Measurements from ENCODE around the gene ARHGAP26. TPM values are rescaled to one million over a fixed set of nuclear protein-coding genes. Genes with fewer than 3 reads are reported as not detected.
"Not testable (repeated sequence)": the region's sequence is repeated elsewhere in the genome, so short reads cannot be mapped to it uniquely, and the experiment has no call there.

The ARHGAP26 gene
- polyA plus RNA-seq, 6 donors from 2014 or later, result 2.4 to 8.7 (median 4.1) TPM

GRCh38 chr5:143093452-143094086 is 323.4 kb downstream of the ARHGAP26 start:
- peaks cover 0 to 10% (median 6%) of the 10 kb centered on the region in 3 donors for H3K4me1 Mint-ChIP-seq
- DNase-seq (no peak), ATAC-seq (ENCODE audit: low read depth in 2 of 2) (no peak)
- no peaks in the 10 kb centered on the region for H3K27me3 Mint-ChIP-seq
- H3K4me3 Mint-ChIP-seq, result peak overlapping the region in 7 of 8 donors; percentile 21 to 84 (median 59)
- H3K9me3 Mint-ChIP-seq, result no peaks in the 10 kb centered on the region
- peak overlapping the region in 1 of 6 donors; percentile 74 for H3K27ac Mint-ChIP-seq
- H3K36me3 Mint-ChIP-seq, result peaks cover 0 to 4% of the 10 kb centered on the region in 2 donors

DNA sequence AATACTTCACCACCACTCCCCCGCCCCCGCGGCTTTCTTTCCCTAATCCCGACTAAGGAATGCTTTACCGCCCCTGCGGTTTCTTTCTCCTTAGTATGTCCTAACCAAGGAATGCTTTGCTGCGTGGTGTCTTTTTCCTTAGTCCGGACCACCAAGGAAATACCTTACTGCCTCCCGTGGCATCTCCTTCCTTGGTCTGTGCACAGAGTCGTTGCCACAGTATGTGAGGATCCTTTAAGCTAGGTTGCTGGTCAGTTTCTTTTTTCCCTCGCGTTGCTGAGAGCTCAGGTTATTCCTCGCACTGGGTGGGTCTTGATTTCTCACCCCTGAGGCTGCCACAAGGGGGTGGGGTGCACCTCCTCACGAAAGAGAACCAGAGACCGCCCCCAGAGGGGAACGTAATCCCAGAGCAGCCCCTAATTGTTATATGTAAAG is 323.9 kb downstream of the ARHGAP26 start:
- Mint-ChIP-seq H3K4me3 (peak overlapping the region in 7 of 8 donors; percentile 54 to 84 (median 63)), H3K4me1 (peaks cover 0 to 10% (median 6%) of the 10 kb centered on the region in 3 donors), H3K9me3 (no peaks in the 10 kb centered on the region), H3K27ac (peak overlapping the region in 3 of 6 donors; percentile 35 to 57 (median 56)), H3K36me3 (peaks cover 0 to 4% of the 10 kb centered on the region in 2 donors), H3K27me3 (no peaks in the 10 kb centered on the region)
- peak; percentile 41 to 47 for ATAC-seq (ENCODE audit: low read depth in 2 of 2)
- peak; percentile 20 for DNase-seq

- H3K27me3 Mint-ChIP-seq, H3K36me3 Mint-ChIP-seq, H3K9me3 Mint-ChIP-seq, H3K27ac Mint-ChIP-seq, H3K4me1 Mint-ChIP-seq, DNase-seq: not testable (repeated sequence)
- H3K4me3 Mint-ChIP-seq, result peak overlapping the region in 5 of 8 donors; percentile 54 to 84 (median 63)
- ATAC-seq (ENCODE audit: low read depth in 2 of 2), result peak in 1 of 2 donors; percentile 13
Observed at GRCh38 chr5:143094608-143095007, 324.4 kb downstream of the ARHGAP26 start.

DNA sequence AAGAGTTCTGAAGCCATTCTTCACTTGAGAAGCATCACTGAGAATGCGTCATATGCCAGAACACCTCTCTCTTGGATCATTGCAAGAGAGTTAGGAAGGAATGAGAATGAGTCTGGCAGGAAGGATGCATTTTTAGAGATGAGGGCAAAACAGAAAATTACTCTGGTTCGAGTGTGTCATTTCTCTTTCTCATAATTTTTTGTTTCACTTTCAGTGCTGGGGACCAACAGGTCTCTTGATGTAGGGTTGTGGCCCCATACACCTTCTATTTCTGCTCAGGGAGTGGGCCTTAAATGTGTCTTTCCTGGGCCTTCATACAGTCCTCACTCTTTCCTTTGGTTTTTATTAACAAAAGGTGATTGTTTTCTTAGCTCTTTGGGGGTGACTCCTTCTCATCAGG is 330.9 kb downstream of the ARHGAP26 start:
- no peaks in the 10 kb centered on the region for H3K27me3 Mint-ChIP-seq
- DNase-seq (no peak), ATAC-seq (ENCODE audit: low read depth in 2 of 2) (no peak)

DNA sequence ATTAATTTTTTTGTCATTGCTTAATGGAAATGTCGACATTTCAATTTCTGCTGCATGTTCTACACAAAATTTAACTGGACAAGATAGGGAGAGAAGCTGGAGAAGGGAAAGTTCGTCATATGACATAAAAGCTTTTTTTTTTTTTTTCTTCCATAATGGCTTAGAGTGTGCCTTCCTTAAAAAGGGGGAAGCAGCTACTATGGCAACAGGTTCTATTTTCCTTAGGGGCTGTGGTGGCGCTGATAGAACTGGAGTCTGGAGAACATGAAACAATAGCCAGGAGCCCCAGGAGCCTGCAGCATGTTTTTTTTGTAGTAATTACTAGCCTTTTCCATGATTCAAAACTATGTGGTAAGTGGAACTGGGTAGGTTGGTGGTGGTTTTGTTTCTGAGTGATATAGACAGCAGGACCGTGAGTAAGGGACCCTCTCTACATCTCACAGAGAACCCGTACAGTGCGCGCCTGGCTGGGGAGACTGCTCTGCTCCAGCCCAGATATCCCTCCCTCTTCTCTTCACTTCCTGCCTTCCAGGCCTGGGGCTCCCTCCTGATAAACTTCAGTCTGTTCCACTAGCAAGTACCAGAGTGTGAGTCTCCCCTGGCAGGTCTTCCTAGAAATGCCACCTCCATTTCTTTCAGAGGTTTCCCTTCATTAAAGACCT is 331.7 kb downstream of the ARHGAP26 start:
- Mint-ChIP-seq H3K27ac (peak overlapping the region in 1 of 6 donors; percentile 56), H3K27me3 (no peaks in the 10 kb centered on the region), H3K4me1 (peaks cover 11 to 16% (median 12%) of the 10 kb centered on the region in 3 donors), H3K4me3 (no peak overlapping the region), H3K9me3 (no peaks in the 10 kb centered on the region), H3K36me3 (no peaks in the 10 kb centered on the region)
- no peak for ATAC-seq (ENCODE audit: low read depth in 2 of 2)
- no peak for DNase-seq

More for the DNA sequence above, 330.9 kb downstream of the ARHGAP26 start:
- Mint-ChIP-seq H3K4me3 (peak overlapping the region in 2 of 8 donors; percentile 35 to 43), H3K4me1 (peaks cover 11 to 16% (median 12%) of the 10 kb centered on the region in 3 donors), H3K27ac (no peak overlapping the region), H3K36me3 (no peaks in the 10 kb centered on the region), H3K9me3 (no peaks in the 10 kb centered on the region)

GRCh38 chr5:143102411-143102810 is 332.2 kb downstream of the ARHGAP26 start:
- ATAC-seq (ENCODE audit: low read depth in 2 of 2) (no peak), DNase-seq (no peak)
- no peaks in the 10 kb centered on the region for H3K9me3 Mint-ChIP-seq
- H3K4me1 Mint-ChIP-seq, result peaks cover 11 to 16% (median 12%) of the 10 kb centered on the region in 3 donors
- H3K4me3 Mint-ChIP-seq, result no peak overlapping the region
- H3K27me3 Mint-ChIP-seq, result no peaks in the 10 kb centered on the region
- H3K36me3 Mint-ChIP-seq, result no peaks in the 10 kb centered on the region
- H3K27ac Mint-ChIP-seq, result peak overlapping the region in 2 of 6 donors; percentile 56 to 88

DNA sequence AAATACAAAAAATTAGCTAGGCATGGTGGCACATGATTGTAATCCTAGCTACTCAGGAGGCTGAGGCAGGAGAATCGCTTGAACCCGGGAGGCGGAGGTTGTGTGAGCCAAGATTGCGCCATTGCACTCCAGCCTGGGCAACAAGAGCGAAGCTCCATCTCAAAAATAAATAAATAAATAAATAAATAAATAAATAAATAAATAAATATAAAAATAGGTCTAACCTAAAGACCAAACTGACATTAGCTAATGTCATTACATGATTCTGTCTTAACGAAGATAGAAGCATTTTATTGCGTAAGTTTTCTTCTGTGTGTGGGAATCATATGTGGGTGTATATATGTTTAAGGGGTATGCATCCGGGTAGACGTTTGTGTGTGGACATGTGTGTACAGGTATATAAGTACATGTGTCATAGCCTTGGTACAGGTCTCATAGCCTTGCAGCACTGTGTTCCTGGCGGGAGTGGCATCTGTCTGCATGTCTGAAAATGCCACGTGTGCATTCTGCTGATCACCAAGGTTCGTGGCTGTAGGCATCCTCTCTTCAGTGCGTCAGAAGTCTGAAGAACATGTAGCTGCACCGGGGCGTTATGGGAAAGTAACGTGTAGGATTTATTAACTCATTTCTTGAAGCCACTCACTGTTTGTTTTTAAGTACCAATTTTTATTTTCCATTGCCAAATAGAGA is 335.2 kb downstream of the ARHGAP26 start:
- Mint-ChIP-seq H3K4me1 (peaks cover 11 to 16% (median 12%) of the 10 kb centered on the region in 3 donors), H3K4me3 (no peak overlapping the region), H3K27ac (peak overlapping the region in 1 of 6 donors; percentile 89), H3K27me3 (no peaks in the 10 kb centered on the region), H3K36me3 (no peaks in the 10 kb centered on the region), H3K9me3 (no peaks in the 10 kb centered on the region)
- ATAC-seq (ENCODE audit: low read depth in 2 of 2) (no peak), DNase-seq (no peak)

- no peak overlapping the region for H3K4me3 Mint-ChIP-seq
- H3K4me1 Mint-ChIP-seq, result peaks cover 3 to 8% (median 5%) of the 10 kb centered on the region in 3 donors
- H3K27me3 Mint-ChIP-seq, result no peaks in the 10 kb centered on the region
- no peaks in the 10 kb centered on the region for H3K9me3 Mint-ChIP-seq
- ATAC-seq (ENCODE audit: low read depth in 2 of 2) (no peak), DNase-seq (no peak)
- no peak overlapping the region for H3K27ac Mint-ChIP-seq
- H3K36me3 Mint-ChIP-seq, result no peaks in the 10 kb centered on the region
Observed at GRCh38 chr5:143106174-143106573, 336.0 kb downstream of the ARHGAP26 start.

DNA sequence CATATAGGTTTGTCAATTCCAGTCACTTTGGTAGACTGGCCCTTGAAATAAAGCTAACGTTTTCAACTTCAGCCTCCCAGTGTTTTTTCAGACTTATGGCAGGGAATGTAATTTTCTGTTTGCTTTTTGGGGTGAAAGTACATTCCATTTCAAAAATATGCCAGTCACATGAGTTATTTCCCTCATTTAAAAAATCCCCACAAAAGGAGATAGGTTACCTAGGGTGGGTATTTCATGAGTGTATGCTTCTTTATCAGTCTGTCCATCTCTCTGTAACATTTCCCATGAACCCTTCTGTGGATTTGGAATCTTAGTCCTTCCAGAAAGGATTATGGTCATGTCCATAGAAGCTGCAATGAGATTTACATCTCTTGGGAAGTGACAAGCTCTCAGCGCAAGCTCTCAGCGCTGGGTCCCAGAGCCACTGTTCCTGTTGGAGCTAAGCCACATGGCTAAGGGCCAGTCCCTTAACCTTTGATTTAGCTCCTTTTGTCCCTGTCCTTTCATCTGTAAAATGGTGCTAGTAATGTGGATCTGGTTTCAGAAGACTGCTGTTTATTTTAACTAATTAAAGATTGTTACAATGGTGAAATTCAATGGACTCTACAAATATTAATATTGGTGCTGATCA is 338.4 kb downstream of the ARHGAP26 start:
- Mint-ChIP-seq H3K4me3 (no peak overlapping the region), H3K36me3 (no peaks in the 10 kb centered on the region), H3K4me1 (peaks cover 5 to 6% (median 5%) of the 10 kb centered on the region in 3 donors), H3K9me3 (no peaks in the 10 kb centered on the region), H3K27ac (no peak overlapping the region), H3K27me3 (no peaks in the 10 kb centered on the region)
- ATAC-seq (ENCODE audit: low read depth in 2 of 2), result no peak
- DNase-seq, result no peak

DNA sequence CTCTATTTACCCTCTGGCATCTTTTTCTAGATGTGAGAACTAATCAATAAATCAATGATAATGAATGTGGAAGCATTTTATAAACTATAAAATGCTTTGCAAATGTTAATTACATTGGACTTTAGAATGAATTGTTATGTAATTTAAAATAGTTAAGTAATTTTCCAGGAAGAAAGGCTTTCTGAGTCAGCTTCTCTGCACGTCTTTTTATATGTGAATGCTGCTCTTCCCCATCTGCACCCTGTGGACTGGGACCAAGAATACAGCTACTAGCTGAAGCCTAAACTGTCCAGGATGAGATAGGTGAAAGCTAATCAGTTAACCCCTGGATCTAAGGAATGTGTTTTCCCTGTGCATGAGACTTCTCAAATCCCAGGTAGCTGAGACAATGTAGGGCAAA is 340.4 kb downstream of the ARHGAP26 start:
- H3K27me3 Mint-ChIP-seq, result no peaks in the 10 kb centered on the region
- DNase-seq (no peak), ATAC-seq (ENCODE audit: low read depth in 2 of 2) (no peak)
- no peak overlapping the region for H3K4me3 Mint-ChIP-seq
- H3K9me3 Mint-ChIP-seq, result no peaks in the 10 kb centered on the region
- peak overlapping the region in 1 of 6 donors; percentile 55 for H3K27ac Mint-ChIP-seq
- peaks cover 8 to 14% (median 10%) of the 10 kb centered on the region in 3 donors for H3K4me1 Mint-ChIP-seq
- no peaks in the 10 kb centered on the region for H3K36me3 Mint-ChIP-seq

DNA sequence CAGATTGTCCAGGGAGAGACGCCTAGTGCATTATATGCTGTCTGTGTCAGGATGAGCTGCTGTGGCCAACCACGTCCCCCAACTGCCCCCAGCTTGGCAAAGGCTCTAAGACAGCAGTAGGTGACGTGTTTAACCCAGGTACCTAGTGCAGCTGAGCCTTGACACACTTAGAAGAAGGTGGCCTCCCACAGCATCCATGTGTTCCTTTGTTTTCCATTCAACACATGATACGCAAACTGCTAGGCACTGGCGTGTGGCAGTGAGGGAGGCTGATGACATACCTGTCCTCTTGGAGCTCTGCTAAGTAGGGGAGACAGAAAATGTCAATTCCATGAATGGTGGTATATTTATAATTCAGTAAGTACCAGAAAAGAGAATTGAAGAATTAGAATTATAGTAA is 341.6 kb downstream of the ARHGAP26 start:
- Mint-ChIP-seq H3K4me1 (peaks cover 8 to 14% (median 10%) of the 10 kb centered on the region in 3 donors), H3K36me3 (no peaks in the 10 kb centered on the region), H3K27ac (peak overlapping the region in 1 of 6 donors; percentile 20), H3K4me3 (no peak overlapping the region), H3K9me3 (no peaks in the 10 kb centered on the region), H3K27me3 (no peaks in the 10 kb centered on the region)
- DNase-seq (no peak), ATAC-seq (ENCODE audit: low read depth in 2 of 2) (no peak)

DNA sequence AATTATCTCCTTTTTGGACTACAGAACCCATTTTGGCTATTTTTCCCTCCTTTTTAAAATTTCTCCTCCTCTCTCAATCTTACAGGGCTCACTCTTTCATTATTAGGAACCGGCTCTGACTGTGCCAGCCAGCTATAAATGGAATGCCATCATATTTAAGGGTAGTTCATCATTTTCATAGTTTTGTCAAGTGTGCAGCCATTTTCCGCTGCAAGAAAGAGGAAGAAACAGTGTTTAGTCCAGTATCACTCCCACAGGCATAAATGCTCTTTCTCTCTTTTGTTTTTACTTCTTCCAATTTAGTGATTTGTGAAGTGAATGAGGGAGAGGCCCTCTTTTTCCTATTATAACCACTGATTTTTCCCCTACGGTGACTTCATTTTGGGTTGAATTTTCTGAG is 343.3 kb downstream of the ARHGAP26 start:
- H3K36me3 Mint-ChIP-seq, result no peaks in the 10 kb centered on the region
- H3K27ac Mint-ChIP-seq, result peak overlapping the region in 2 of 6 donors; percentile 55 to 61
- no peaks in the 10 kb centered on the region for H3K9me3 Mint-ChIP-seq
- H3K4me1 Mint-ChIP-seq, result peaks cover 16 to 23% (median 20%) of the 10 kb centered on the region in 3 donors
- H3K27me3 Mint-ChIP-seq, result no peaks in the 10 kb centered on the region
- peak overlapping the region in 1 of 8 donors; percentile 4 for H3K4me3 Mint-ChIP-seq
- peak in 1 of 2 donors; percentile 64 for ATAC-seq (ENCODE audit: low read depth in 2 of 2)
- DNase-seq, result no peak

DNA sequence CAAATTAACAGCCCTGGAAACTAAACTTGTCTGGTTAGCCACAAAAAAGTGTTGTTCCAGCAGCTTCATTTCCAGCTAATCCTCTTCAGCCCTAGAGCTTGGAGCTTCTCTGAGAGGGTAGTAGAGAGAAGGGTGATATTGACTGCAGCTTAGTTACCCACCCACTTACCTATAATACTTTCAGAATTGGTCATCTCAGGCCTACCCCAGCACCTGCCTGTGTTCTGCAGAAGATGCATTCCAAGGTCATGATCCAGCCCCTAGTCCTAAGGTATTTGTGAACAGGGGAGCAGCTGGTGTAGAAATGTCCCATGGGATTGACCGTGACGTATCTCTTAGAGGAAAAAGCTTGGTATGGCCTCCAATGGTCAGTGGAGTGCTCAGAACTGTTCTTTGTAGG is 344.3 kb downstream of the ARHGAP26 start:
- Mint-ChIP-seq H3K27ac (no peak overlapping the region), H3K4me3 (no peak overlapping the region), H3K4me1 (peaks cover 23 to 30% (median 28%) of the 10 kb centered on the region in 3 donors), H3K9me3 (no peaks in the 10 kb centered on the region), H3K36me3 (no peaks in the 10 kb centered on the region), H3K27me3 (no peaks in the 10 kb centered on the region)
- no peak for DNase-seq
- ATAC-seq (ENCODE audit: low read depth in 2 of 2), result no peak

All from naive B cell (primary cell).